Activated CD4-positive, CD25-positive, alpha-beta regulatory T cell (primary cell): ENCODE measurements around the gene LAMA1.

Experiments used
- DNase-seq, 4 experiments: peaks; one replicate each; lab custom pipeline; 2025; lab: John Stamatoyannopoulos, UW

The LAMA1 gene

GRCh38 chr18:7047336-7047735, 70.3 kb downstream of the LAMA1 start:
- no peak for DNase-seq

DNA sequence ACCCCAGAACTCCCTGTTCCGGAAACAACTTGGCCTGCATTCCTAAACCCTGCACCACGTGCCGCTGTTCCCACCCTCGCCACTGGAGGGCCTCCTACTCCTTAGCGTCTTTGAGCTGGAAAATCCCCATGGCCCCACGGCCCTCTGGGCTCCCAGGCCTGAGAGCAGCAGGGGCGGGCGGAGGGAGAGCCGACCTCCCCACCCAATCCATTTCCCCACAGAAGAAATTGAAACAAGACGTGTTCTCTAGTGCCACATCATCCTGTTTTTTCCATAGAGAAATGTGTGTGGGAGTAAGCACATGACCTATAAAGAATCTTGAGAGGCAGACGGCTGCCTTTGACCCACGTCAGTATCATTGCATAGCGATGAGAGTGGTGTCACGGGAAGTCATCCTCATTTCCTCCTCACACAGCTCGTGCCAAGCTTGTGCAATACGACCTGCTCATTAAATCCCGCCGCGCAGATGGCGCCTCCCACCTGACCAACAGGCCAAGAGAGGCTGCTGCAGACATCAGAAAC, 79.2 kb downstream of the LAMA1 start:
- no peak for DNase-seq

GRCh38 chr18:7037470-7037869, 80.1 kb downstream of the LAMA1 start:
- DNase-seq = no peak

GRCh38 chr18:7035807-7036206, 81.8 kb downstream of the LAMA1 start:
- no peak for DNase-seq

DNA sequence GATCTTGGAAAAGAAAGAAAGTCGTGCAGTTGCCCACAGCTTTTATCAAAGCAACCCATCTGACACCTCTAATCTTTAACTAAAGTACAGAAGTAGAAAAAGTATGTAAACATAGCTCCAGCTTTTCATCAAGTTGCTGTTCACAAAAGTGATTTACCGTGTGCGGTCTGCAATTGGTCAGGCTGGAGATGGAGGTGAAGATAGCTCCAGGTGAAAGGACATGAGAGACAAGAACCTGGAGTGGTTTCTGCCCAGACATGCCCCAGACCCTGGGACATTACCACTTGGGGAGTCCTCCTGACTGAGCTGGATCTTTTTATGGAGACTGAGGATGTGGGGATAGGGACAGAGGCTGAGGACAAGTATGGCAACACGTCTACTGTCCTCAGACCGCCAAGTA, 82.7 kb downstream of the LAMA1 start:
- no peak for DNase-seq

DNA sequence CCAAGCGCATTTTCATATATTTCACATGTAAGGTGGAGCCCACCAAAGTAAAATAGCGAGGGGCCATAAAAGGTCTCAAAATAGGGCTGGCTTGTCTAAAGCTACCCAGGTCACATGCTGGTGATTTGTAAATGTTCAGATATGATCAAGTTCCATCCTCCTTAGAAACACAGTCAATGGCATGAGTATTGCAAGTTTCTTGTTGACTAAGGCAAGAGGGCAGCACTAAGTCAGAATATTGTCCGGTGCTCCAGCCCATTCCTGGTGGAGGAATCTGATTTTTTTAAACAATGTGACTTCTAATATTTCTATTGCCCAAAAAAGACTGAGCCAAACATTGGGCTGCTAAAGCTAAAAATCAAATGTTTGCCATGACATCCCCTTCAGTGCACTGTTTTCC, 85.1 kb downstream of the LAMA1 start:
- DNase-seq = no peak

DNA sequence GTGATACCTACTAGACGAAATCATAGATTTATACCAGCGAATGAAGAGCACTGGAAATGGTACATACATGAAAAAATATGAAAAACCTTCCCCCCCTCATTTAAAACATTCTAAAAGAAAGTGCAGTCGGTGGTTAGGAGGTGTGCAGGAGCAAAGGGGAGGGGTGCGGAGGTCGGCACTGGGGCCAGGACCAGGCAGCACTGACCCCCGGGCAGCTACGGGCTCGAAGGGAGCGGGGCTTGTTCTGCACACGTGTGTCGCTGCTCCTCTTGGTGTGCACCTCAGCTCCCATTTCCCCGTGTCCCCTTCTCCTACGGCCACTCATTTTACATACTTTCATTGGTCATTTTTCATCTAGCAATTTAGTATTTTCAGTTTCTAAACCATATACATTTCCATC, 89.0 kb downstream of the LAMA1 start:
- DNase-seq = no peak

DNA sequence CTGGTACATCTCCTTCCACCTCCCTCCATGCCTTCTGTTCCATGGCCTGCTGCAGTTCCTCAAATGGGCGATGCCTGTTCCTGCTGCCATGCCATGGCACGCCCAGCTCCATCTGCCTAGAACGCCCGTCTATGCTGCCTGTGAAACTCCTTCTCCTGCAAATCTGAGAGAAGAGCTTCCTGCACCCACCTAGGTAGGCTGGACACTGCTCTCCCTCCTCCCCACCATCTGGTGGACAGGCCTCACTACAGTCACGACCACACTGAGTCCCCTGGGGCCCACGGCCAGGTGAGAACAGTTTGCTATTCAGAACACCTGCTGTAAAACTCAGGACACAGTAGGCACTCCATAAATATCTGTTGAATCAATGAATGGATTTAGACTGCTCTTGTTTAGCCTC, 92.4 kb downstream of the LAMA1 start:
- DNase-seq = no peak

- no peak for DNase-seq
Measured at GRCh38 chr18:7023581-7023980, 94.0 kb downstream of the LAMA1 start.

DNA sequence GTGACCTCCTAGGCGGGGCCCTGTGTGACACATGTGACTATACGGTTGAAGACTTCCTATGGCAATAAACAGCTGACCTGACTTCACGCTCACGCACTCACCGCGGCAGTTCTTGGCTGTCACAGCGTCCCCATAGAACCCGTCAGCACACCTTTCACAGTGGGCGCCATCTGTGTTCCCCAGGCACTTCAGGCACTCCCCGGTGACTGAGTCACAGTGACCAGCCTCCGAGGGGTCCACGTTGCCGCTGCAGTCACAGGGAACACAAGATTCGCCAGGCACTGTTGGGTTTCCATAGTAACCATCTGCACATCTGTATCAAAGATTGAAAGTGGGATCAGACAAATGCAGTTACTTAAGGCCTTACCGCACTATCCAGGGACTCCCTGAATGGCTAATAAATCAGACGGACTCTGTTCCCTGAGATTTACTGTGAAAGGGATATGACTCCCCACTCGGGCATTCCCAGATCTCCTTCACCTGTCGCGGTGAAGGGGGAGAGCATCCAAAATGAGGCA, 94.5 kb downstream of the LAMA1 start:
- no peak for DNase-seq

- no peak for DNase-seq
Measured at GRCh38 chr18:7021994-7022840, 95.4 kb downstream of the LAMA1 start.

GRCh38 chr18:7020995-7021777, 96.4 kb downstream of the LAMA1 start:
- DNase-seq = no peak

DNA sequence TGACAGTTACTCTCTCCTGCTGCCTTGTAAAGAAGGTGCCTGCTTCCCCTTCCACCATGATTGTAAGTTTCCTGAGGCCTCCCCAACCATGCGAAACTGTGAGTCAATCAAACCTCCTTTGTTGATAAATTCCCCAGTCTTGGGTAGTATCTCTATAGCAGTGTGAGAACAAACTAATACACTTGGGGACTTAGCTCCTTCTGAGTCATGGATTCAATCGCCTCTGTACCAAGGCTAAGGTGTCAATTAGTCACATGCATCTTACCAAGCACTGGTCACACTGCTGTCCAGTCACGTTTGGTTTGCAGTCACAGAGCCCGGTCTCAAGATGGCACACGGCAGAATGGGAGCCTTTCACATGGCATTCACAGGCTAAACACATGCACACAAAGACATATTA, 100.6 kb downstream of the LAMA1 start:
- no peak for DNase-seq

- DNase-seq = no peak
Measured at GRCh38 chr18:7011142-7011541, 106.5 kb downstream of the LAMA1 start.

- no peak for DNase-seq
Measured at GRCh38 chr18:7004009-7004408, 113.6 kb downstream of the LAMA1 start.

DNA sequence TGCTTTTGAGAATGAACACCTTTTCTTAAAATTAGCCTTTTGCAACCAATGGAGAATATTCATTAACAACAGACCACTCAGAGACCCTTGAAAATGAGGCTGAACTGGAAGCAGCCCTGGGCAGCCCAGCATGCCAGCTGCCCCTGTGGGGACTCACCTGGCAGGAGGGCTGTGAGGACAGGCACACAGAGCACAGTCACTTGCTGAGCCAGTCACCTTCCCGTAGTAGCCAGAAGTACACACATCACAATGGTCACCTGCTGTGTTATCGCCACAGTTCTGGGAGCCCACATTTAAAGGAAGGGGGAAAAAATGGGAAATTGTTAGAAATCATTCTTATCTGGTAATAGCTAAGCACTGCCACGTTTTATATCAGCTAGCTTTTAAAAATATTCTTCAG, 115.5 kb downstream of the LAMA1 start:
- DNase-seq = no peak

GRCh38 chr18:7000484-7001096, 117.0 kb downstream of the LAMA1 start:
- no peak for DNase-seq

DNA sequence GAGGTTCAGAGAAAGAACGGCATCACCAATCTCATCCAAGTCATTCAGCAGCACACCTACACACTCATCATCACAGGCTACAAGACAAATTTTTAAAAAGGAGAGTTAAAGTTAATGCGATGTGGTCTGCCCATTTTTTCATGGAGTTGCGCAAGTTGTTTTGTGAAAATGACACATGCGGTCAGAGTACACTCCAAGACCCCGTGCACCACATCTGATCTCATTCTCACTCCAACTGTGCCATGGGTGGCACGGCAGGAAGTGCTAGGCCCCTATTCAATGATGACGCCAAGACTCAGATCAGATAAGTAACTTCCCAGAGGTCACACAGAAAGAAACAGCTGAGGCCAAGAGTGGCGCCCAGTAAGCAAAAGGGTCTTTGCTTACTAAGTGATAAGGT, 119.8 kb downstream of the LAMA1 start:
- no peak for DNase-seq

GRCh38 chr18:6994771-6995430, 122.7 kb downstream of the LAMA1 start:
- no peak for DNase-seq

DNA sequence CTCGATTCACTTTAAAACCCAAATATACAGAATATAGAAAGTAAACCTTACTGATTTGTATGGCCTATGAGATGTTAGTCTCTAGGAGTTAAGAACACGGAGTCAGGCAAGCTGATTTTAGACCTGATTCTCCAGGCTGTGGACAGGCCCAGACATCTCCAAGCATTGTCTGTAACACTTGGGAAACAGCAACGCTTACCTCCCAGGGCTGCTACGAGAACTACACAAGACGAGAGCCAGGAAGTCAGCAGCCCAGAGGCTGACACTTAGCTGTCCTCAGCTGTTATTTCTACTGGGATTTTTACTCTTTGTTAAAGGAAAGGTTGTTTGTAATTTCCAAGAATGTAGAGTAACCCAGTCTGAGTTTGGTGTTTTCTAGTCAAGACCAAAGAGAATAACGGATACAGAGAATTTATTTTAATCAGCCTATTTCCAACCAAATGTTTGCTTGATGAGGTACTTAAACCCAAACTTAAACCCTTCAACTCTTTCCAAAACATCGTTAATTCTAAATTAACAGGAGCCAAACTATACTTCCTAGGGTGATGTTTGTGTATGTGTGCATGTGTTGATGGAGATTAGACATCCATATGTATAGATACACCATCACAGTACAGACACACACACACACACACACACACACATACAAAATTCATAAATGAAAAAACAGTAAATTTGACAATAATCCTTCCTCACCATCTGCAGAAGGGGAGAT, 123.4 kb downstream of the LAMA1 start:
- no peak for DNase-seq

- no peak for DNase-seq
Measured at GRCh38 chr18:6992761-6993160, 124.8 kb downstream of the LAMA1 start.
